A673 (cell line): ENCODE measurements around the gene RTN1.

Source experiments
- CTCF ChIP-seq: fragments of 300-800, 200-600 bp; sonication (generic); conservative IDR thresholded peaks from 2 replicates; pipeline ENCODE4 v1.5.1; 2017; ENCODE audit warnings: low read depth, mild to moderate bottlenecking, antibody characterized with exemption, low read length, moderate library complexity, mixed read lengths
- EZH2 ChIP-seq: fragments of 200-600 bp; sonication (generic); IDR thresholded peaks from 2 replicates; pipeline ENCODE4 v1.6.1; 2017; ENCODE audit warnings: borderline replicate concordance, low read depth, mild to moderate bottlenecking, mixed read lengths, antibody characterized with exemption, low read length; ENCODE audit not compliant: poor library complexity, severe bottlenecking

GRCh38 chr14:59638885-59639284, 231.7 kb downstream of the RTN1 start:
- TF ChIP-seq CTCF (no peak), EZH2 (no peak)
